Chondrocyte (in vitro differentiated cells): ENCODE results near the gene IFNL3. TPM values are rescaled to one million over a fixed set of nuclear protein-coding genes. Genes with fewer than 3 reads are reported as not detected.

ENCODE experiments used
- DNase-seq: peaks from one replicate; pipeline ENCODE4 v3.0.0; 2021; ENCODE audit warnings: mixed read lengths, low spot score
- H3K27ac Mint-ChIP-seq: one replicate; pipeline ENCODE4 v1.8.0; 2021; ENCODE audit warnings: mild to moderate bottlenecking, moderate library complexity, mixed read lengths; ENCODE audit not compliant: unreplicated experiment
- H3K27me3 Mint-ChIP-seq: 2 replicates; pipeline ENCODE4 v1.8.0; 2021; ENCODE audit warnings: low read depth, mixed read lengths
- H3K36me3 Mint-ChIP-seq: 2 replicates; pipeline ENCODE4 v1.8.0; 2021; ENCODE audit warnings: low read depth, mixed read lengths
- H3K4me1 Mint-ChIP-seq: 2 replicates; pipeline ENCODE4 v1.8.0; 2021; ENCODE audit warnings: low read depth, mild to moderate bottlenecking, mixed read lengths
- H3K4me3 Mint-ChIP-seq: one replicate; pipeline ENCODE4 v1.8.0; 2021; ENCODE audit warnings: mild to moderate bottlenecking, moderate library complexity, mixed read lengths; ENCODE audit not compliant: unreplicated experiment
- H3K9me3 Mint-ChIP-seq: 2 replicates; pipeline ENCODE4 v1.8.0; 2021; ENCODE audit warnings: low read depth, mixed read lengths
- CTCF ChIP-seq: fragments of 200-600 bp; sonication (generic); IDR thresholded peaks from 2 replicates; pipeline ENCODE4 v1.5.0; 2021; ENCODE audit warnings: antibody characterized with exemption, mild to moderate bottlenecking, moderate library complexity
- total RNA-seq: library from RNA; stranded (reverse); gene quantifications from 3 replicates; pipeline ENCODE4 v1.2.1, GENCODE V29; 2021

Gene IFNL3
- total RNA-seq, 1 donor from 2014 or later = not detected

GRCh38 chr19:39254531-39255345, 9.9 kb upstream of the IFNL3 start:
- Mint-ChIP-seq H3K4me1 (no peaks in the 10 kb centered on the region), H3K27ac (no peak overlapping the region), H3K36me3 (peaks cover 2% of the 10 kb centered on the region), H3K27me3 (peaks cover 55% of the 10 kb centered on the region), H3K4me3 (no peak overlapping the region), H3K9me3 (peaks cover 9% of the 10 kb centered on the region)
- no peak for DNase-seq
- TF ChIP-seq CTCF = no peak

- Mint-ChIP-seq H3K4me3 (no peak overlapping the region), H3K4me1 (no peaks in the 10 kb centered on the region), H3K27me3 (peaks cover 64% of the 10 kb centered on the region), H3K36me3 (peaks cover 2% of the 10 kb centered on the region), H3K27ac (no peak overlapping the region), H3K9me3 (peaks cover 9% of the 10 kb centered on the region)
- no peak for TF ChIP-seq CTCF
- no peak for DNase-seq
Observed at GRCh38 chr19:39253374-39254149, 8.8 kb upstream of the IFNL3 start.

- peaks cover 58% of the 10 kb centered on the region for H3K27me3 Mint-ChIP-seq
- H3K4me3 Mint-ChIP-seq = no peak overlapping the region
- H3K9me3 Mint-ChIP-seq = peaks cover 9% of the 10 kb centered on the region
- H3K27ac Mint-ChIP-seq = no peak overlapping the region
- no peak for DNase-seq
- no peaks in the 10 kb centered on the region for H3K4me1 Mint-ChIP-seq
- peaks cover 2% of the 10 kb centered on the region for H3K36me3 Mint-ChIP-seq
- no peak for TF ChIP-seq CTCF
Observed at GRCh38 chr19:39252458-39252857, 7.7 kb upstream of the IFNL3 start.

GRCh38 chr19:39251846-39252245, 7.0 kb upstream of the IFNL3 start:
- DNase-seq = no peak
- H3K27ac Mint-ChIP-seq = no peak overlapping the region
- H3K9me3 Mint-ChIP-seq = peaks cover 3% of the 10 kb centered on the region
- peaks cover 2% of the 10 kb centered on the region for H3K36me3 Mint-ChIP-seq
- peaks cover 62% of the 10 kb centered on the region for H3K27me3 Mint-ChIP-seq
- no peak for TF ChIP-seq CTCF
- H3K4me1 Mint-ChIP-seq = peaks cover 2% of the 10 kb centered on the region
- H3K4me3 Mint-ChIP-seq = no peak overlapping the region

- no peak overlapping the region for H3K4me3 Mint-ChIP-seq
- H3K36me3 Mint-ChIP-seq = no peaks in the 10 kb centered on the region
- peaks cover 57% of the 10 kb centered on the region for H3K27me3 Mint-ChIP-seq
- H3K27ac Mint-ChIP-seq = no peak overlapping the region
- DNase-seq = no peak
- H3K9me3 Mint-ChIP-seq = no peaks in the 10 kb centered on the region
- TF ChIP-seq CTCF = no peak
- H3K4me1 Mint-ChIP-seq = peaks cover 2% of the 10 kb centered on the region
Observed at GRCh38 chr19:39251081-39251480, 6.3 kb upstream of the IFNL3 start.
